ENCODE measurements around the gene ZNF628.

Gene ZNF628
- total RNA-seq, result 19.6 to 36.5 (median 21.8) reads per million in 3 donors

DNA sequence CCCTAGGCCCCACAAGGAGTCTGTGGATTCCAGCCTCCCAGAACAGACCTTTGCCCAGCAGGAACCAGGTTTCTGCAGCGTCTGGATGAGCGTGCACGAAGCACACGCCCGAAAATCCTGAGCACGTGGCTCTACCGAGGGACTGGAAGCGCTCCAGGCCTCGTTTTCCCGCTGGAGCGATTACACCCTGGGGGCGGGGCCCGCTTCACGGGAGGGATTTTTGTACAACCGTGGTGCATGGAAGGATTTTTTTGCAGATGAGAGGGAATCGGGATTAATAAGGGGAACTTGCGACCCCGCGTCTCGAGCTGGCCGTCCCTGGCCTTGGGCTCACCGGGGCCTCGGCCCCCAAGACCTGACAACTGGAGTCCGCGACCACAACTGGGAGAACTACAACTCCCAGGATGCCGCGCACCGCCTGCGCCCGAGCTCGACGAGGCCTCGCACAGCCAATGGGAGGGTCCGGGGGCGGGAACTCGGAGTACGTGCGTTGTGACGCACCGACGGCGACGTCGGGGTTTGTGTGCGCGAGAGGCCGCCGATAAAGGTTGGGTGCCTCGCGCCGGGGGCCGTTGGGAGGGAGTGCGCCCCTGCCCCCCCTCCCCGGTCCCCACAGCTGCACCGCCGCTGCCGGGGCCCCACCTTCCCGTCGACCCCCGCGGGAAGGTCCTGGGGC is at the start of gene ZNF628:
ZNF628 (plus strand) TSS at position 518 of the 676 bp plus-strand sequence. CDS start 3,294 bp downstream, outside the sequence.
- no peaks in the 10 kb centered on the region for H3K9me3 ChIP-seq (ENCODE audit: control insufficient read depth, low read length)
- peaks cover 5% of the 10 kb centered on the region for H3K36me3 ChIP-seq (ENCODE audit: control insufficient read depth, insufficient read depth, low read length)
- H3K27ac ChIP-seq (ENCODE audit: insufficient read depth, low read length, poor library complexity, severe bottlenecking), result peak within 1 kb of the TSS; percentile 86
- H3K4me1 ChIP-seq (ENCODE audit: control insufficient read depth, insufficient read depth, low read length, poor library complexity, severe bottlenecking), result peaks cover 12% of the 10 kb centered on the region
- peak; percentile 90 to 96 (median 95) for DNase-seq
- H3K4me3 ChIP-seq (ENCODE audit: insufficient read depth, low read depth, low read length, poor library complexity, severe bottlenecking), result peak within 1 kb of the TSS; percentile 58
- no peaks in the 10 kb centered on the region for H3K27me3 ChIP-seq (replicated peaks; ENCODE audit: control insufficient read depth, insufficient read depth, low read length, poor library complexity, severe bottlenecking)

- Histone ChIP-seq H3K36me3 (ENCODE audit: control insufficient read depth, insufficient read depth, low read length) (no peaks in the 10 kb centered on the region), H3K27ac (ENCODE audit: insufficient read depth, low read length, poor library complexity, severe bottlenecking) (no peak overlapping the region), H3K4me1 (ENCODE audit: control insufficient read depth, insufficient read depth, low read length, poor library complexity, severe bottlenecking) (no peaks in the 10 kb centered on the region), H3K27me3 (replicated peaks; ENCODE audit: control insufficient read depth, insufficient read depth, low read length, poor library complexity, severe bottlenecking) (peaks cover 24% of the 10 kb centered on the region), H3K9me3 (ENCODE audit: control insufficient read depth, low read length) (no peaks in the 10 kb centered on the region), H3K4me3 (ENCODE audit: insufficient read depth, low read depth, low read length, poor library complexity, severe bottlenecking) (no peak overlapping the region)
- DNase-seq, result no peak
These were observed 45.2 kb upstream of the ZNF628 start for GRCh38 chr19:55431183-55431582.

GRCh38 chr19:55432241-55432959 is 44.0 kb upstream of the ZNF628 start:
- H3K4me3 ChIP-seq (ENCODE audit: insufficient read depth, low read depth, low read length, poor library complexity, severe bottlenecking), result no peak overlapping the region
- H3K9me3 ChIP-seq (ENCODE audit: control insufficient read depth, low read length), result no peaks in the 10 kb centered on the region
- H3K27ac ChIP-seq (ENCODE audit: insufficient read depth, low read length, poor library complexity, severe bottlenecking), result no peak overlapping the region
- DNase-seq, result no peak
- no peaks in the 10 kb centered on the region for H3K36me3 ChIP-seq (ENCODE audit: control insufficient read depth, insufficient read depth, low read length)
- peaks cover 28% of the 10 kb centered on the region for H3K27me3 ChIP-seq (replicated peaks; ENCODE audit: control insufficient read depth, insufficient read depth, low read length, poor library complexity, severe bottlenecking)
- no peaks in the 10 kb centered on the region for H3K4me1 ChIP-seq (ENCODE audit: control insufficient read depth, insufficient read depth, low read length, poor library complexity, severe bottlenecking)

- H3K36me3 ChIP-seq (ENCODE audit: control insufficient read depth, insufficient read depth, low read length), result no peaks in the 10 kb centered on the region
- no peaks in the 10 kb centered on the region for H3K9me3 ChIP-seq (ENCODE audit: control insufficient read depth, low read length)
- no peak overlapping the region for H3K4me3 ChIP-seq (ENCODE audit: insufficient read depth, low read depth, low read length, poor library complexity, severe bottlenecking)
- DNase-seq, result no peak
- peaks cover 35% of the 10 kb centered on the region for H3K27me3 ChIP-seq (replicated peaks; ENCODE audit: control insufficient read depth, insufficient read depth, low read length, poor library complexity, severe bottlenecking)
- H3K27ac ChIP-seq (ENCODE audit: insufficient read depth, low read length, poor library complexity, severe bottlenecking), result no peak overlapping the region
- no peaks in the 10 kb centered on the region for H3K4me1 ChIP-seq (ENCODE audit: control insufficient read depth, insufficient read depth, low read length, poor library complexity, severe bottlenecking)
These were observed 43.1 kb upstream of the ZNF628 start for GRCh38 chr19:55433292-55433691.

GRCh38 chr19:55434356-55434919 is 42.0 kb upstream of the ZNF628 start:
- Histone ChIP-seq H3K27me3 (replicated peaks; ENCODE audit: control insufficient read depth, insufficient read depth, low read length, poor library complexity, severe bottlenecking) (peaks cover 33% of the 10 kb centered on the region), H3K36me3 (ENCODE audit: control insufficient read depth, insufficient read depth, low read length) (no peaks in the 10 kb centered on the region), H3K9me3 (ENCODE audit: control insufficient read depth, low read length) (no peaks in the 10 kb centered on the region), H3K4me1 (ENCODE audit: control insufficient read depth, insufficient read depth, low read length, poor library complexity, severe bottlenecking) (no peaks in the 10 kb centered on the region), H3K27ac (ENCODE audit: insufficient read depth, low read length, poor library complexity, severe bottlenecking) (no peak overlapping the region), H3K4me3 (ENCODE audit: insufficient read depth, low read depth, low read length, poor library complexity, severe bottlenecking) (no peak overlapping the region)
- no peak for DNase-seq

- no peaks in the 10 kb centered on the region for H3K4me1 ChIP-seq (ENCODE audit: control insufficient read depth, insufficient read depth, low read length, poor library complexity, severe bottlenecking)
- H3K27me3 ChIP-seq (replicated peaks; ENCODE audit: control insufficient read depth, insufficient read depth, low read length, poor library complexity, severe bottlenecking), result peaks cover 37% of the 10 kb centered on the region
- no peak for DNase-seq
- H3K9me3 ChIP-seq (ENCODE audit: control insufficient read depth, low read length), result no peaks in the 10 kb centered on the region
- H3K4me3 ChIP-seq (ENCODE audit: insufficient read depth, low read depth, low read length, poor library complexity, severe bottlenecking), result no peak overlapping the region
- no peaks in the 10 kb centered on the region for H3K36me3 ChIP-seq (ENCODE audit: control insufficient read depth, insufficient read depth, low read length)
- H3K27ac ChIP-seq (ENCODE audit: insufficient read depth, low read length, poor library complexity, severe bottlenecking), result no peak overlapping the region
These were observed 41.4 kb upstream of the ZNF628 start for GRCh38 chr19:55435020-55435419.

- Histone ChIP-seq H3K27me3 (replicated peaks; ENCODE audit: control insufficient read depth, insufficient read depth, low read length, poor library complexity, severe bottlenecking) (peaks cover 55% of the 10 kb centered on the region), H3K4me3 (ENCODE audit: insufficient read depth, low read depth, low read length, poor library complexity, severe bottlenecking) (no peak overlapping the region), H3K4me1 (ENCODE audit: control insufficient read depth, insufficient read depth, low read length, poor library complexity, severe bottlenecking) (peaks cover 17% of the 10 kb centered on the region)
These were observed 39.6 kb upstream of the ZNF628 start for GRCh38 chr19:55436847-55437246.

DNA sequence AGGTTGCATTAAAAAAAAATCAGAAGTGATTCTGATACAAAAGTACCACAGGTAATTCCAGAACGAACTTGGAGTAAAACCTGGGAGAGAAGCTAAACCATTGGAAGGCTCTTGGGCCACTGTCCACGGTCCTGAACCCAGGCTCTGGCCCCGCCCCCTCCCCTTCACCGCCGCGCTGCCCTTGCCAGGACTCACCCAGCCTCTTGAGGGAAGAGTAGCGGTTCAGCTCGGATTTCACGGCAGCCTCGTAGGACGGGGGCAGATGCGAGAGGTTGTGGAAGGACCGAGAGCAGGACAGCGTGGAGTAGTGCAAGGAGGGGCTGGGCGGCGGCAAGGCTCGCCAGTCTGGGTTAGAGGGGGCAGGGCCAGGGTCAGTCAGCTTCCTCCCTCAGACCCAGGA is 39.0 kb upstream of the ZNF628 start:
- peaks cover 58% of the 10 kb centered on the region for H3K27me3 ChIP-seq (replicated peaks; ENCODE audit: control insufficient read depth, insufficient read depth, low read length, poor library complexity, severe bottlenecking)
- no peak for DNase-seq
- no peak overlapping the region for H3K4me3 ChIP-seq (ENCODE audit: insufficient read depth, low read depth, low read length, poor library complexity, severe bottlenecking)

More at GRCh38 chr19:55436847-55437246, 39.6 kb upstream of the ZNF628 start:
- Histone ChIP-seq H3K36me3 (ENCODE audit: control insufficient read depth, insufficient read depth, low read length) (no peaks in the 10 kb centered on the region), H3K9me3 (ENCODE audit: control insufficient read depth, low read length) (no peaks in the 10 kb centered on the region), H3K27ac (ENCODE audit: insufficient read depth, low read length, poor library complexity, severe bottlenecking) (no peak overlapping the region)
- DNase-seq, result no peak

GRCh38 chr19:55439052-55439451 is 37.4 kb upstream of the ZNF628 start:
- H3K27me3 ChIP-seq (replicated peaks; ENCODE audit: control insufficient read depth, insufficient read depth, low read length, poor library complexity, severe bottlenecking), result peaks cover 58% of the 10 kb centered on the region

More for the DNA sequence above, 39.0 kb upstream of the ZNF628 start:
- Histone ChIP-seq H3K36me3 (ENCODE audit: control insufficient read depth, insufficient read depth, low read length) (no peaks in the 10 kb centered on the region), H3K4me1 (ENCODE audit: control insufficient read depth, insufficient read depth, low read length, poor library complexity, severe bottlenecking) (peaks cover 20% of the 10 kb centered on the region), H3K27ac (ENCODE audit: insufficient read depth, low read length, poor library complexity, severe bottlenecking) (no peak overlapping the region), H3K9me3 (ENCODE audit: control insufficient read depth, low read length) (no peaks in the 10 kb centered on the region)

More at GRCh38 chr19:55439052-55439451, 37.4 kb upstream of the ZNF628 start:
- Histone ChIP-seq H3K4me3 (ENCODE audit: insufficient read depth, low read depth, low read length, poor library complexity, severe bottlenecking) (no peak overlapping the region), H3K36me3 (ENCODE audit: control insufficient read depth, insufficient read depth, low read length) (no peaks in the 10 kb centered on the region), H3K9me3 (ENCODE audit: control insufficient read depth, low read length) (no peaks in the 10 kb centered on the region), H3K4me1 (ENCODE audit: control insufficient read depth, insufficient read depth, low read length, poor library complexity, severe bottlenecking) (peaks cover 20% of the 10 kb centered on the region), H3K27ac (ENCODE audit: insufficient read depth, low read length, poor library complexity, severe bottlenecking) (no peak overlapping the region)
- DNase-seq, result no peak

All from effector memory CD4-positive, alpha-beta T cell (primary cell).